GM18520 (cell line): ENCODE data around the gene EIF4G3.
"Not testable (repeated sequence)": the region's sequence is repeated elsewhere in the genome, so short reads cannot be mapped to it uniquely, and the experiment has no call there.

Experiments used
- ATAC-seq: cut with Tn5 transposase; IDR thresholded peaks from one replicate; pipeline ENCODE4 v1.9.1; 2021; ENCODE audit not compliant: unreplicated experiment

The EIF4G3 gene

DNA sequence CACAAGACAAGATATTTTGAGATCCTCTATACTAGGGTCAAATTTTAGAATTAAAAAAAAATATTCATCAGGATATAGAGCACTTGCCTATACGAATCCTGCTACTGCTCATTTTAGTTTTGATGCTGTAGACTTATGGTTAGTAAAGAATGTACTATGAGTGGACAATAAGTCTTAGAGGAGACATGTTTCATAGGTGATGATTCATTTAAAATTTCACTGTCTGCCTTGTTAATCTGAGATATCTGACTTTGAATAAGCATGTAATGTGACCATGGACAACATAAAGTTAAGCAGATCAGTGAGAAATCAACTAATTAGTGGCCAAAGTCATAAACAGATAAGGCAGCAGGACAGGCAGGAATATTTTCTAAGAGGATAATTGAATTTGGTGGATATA, 282.8 kb downstream of the EIF4G3 start:
- no peak for ATAC-seq

DNA sequence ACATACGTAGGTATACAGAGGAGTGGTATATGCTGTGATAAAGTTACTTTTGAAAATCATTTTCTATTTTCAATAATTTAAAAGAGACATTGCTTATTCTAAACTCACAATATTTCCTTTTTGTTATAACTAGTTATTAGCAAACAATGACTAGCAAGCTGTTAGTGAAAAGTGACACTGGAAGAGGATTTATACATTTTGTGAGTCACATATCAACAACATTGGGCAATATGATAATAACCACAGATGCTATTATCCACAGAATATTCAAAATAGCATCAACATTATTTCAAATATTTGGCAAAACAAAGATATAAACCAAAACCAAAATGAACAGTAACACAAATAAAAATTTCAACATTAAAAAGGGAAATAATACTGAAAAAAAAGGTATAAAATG, 285.6 kb downstream of the EIF4G3 start:
- ATAC-seq, result no peak

- no peak for ATAC-seq
These were observed 289.5 kb downstream of the EIF4G3 start for GRCh38 chr1:20887246-20887645.

GRCh38 chr1:20885121-20885520, 291.6 kb downstream of the EIF4G3 start:
- ATAC-seq, result no peak

DNA sequence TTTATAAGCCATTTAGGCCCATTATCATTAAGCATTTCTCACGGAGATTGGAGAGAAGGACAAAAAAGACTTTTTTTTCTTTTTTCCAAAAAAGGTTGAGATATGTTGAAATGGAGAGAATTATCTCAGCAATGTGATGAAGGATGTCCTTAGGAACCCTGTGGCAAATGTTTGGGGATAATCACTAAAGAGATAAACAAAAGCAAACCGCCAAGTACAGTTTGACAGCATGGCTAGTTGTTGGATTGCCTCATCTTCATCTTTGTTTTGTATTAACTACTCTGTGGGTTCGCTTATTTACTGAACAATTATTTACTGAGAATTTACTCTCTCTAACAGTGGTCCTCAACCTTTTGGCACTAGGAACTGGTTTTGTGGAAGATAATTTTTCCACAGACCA, 292.2 kb downstream of the EIF4G3 start:
- no peak for ATAC-seq

DNA sequence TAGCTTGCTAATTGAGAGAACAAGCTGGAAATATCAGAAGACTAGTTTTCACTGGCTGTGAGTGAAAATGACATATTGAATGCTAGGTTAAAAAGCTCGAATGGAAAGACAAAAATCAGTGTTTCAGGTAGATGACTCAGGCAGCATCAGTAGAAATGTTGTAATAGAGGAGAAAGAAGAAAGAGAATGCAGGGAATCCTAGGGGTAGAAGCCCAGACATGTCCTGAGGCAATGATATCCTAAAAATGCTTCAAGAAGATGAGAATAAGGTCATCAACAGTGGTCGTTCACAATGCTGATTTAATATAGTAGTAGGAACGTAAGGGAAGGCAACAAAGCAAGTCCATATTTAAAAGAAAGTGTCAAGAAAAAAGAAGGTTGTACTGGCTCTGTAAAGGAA, 292.9 kb downstream of the EIF4G3 start:
- no peak for ATAC-seq

- no peak for ATAC-seq
These were observed 293.9 kb downstream of the EIF4G3 start for GRCh38 chr1:20882837-20883236.

DNA sequence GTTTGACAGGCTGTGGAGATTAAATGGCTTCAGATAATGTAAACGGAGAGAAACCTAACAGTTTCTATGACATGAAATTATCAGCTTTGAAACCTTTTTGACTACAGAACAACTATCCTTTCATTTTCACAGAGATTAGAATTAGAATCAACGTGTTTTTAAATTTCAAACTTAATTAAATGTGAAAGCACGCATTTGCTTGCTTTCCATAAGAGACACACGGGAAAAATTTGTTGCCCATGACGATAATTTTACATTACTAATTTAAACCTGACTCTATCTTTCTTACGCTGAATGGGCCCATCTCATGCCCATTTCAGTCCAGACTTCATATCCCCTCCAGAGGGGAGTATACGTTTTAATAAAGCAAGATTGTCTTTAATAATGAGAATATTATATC, 297.9 kb downstream of the EIF4G3 start:
- ATAC-seq, result no peak

GRCh38 chr1:20875198-20875973, 301.3 kb downstream of the EIF4G3 start:
- ATAC-seq, result no peak

GRCh38 chr1:20873311-20873710, 303.4 kb downstream of the EIF4G3 start:
- ATAC-seq, result no peak

DNA sequence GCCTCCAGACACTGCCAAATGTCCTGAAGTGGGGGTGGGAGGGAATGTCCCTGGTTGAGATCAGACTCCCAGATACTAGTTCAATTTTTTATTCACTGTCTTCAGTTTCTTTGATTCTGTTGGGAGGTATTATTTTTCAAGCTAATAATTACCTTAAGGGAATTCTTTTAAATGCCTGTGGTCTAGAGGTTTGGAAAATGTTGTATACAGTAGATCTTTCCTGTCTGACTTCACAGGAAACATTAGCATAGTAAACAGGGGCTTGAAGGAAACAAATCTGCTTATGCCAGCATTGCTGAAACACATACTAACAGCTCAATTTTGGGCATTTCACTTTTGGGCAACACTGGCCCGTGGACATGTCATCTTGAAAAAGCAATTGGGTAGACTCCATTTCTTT, 305.3 kb downstream of the EIF4G3 start:
- no peak for ATAC-seq

- ATAC-seq, result no peak
These were observed 306.0 kb downstream of the EIF4G3 start for GRCh38 chr1:20870718-20871117.

GRCh38 chr1:20868263-20868662, 308.4 kb downstream of the EIF4G3 start:
- ATAC-seq, result no peak

DNA sequence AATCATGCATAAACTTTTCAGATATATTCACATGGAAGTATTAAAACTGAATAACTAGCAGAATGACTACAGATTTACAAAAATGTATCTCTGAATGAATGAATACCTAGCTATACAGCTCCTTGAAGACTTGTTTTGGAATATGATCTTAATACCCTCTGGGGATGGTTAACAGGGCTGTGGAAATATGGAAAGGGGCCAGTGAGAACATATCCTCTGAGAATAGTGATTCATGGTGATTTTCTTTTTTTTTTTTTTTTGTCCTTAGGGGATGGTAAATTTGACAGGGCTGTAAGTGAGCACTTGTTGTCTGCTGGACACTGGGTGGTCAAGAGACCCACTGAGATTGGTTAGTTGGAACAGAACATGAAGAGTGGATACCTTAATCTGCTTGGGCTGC, 308.9 kb downstream of the EIF4G3 start:
- no peak for ATAC-seq

GRCh38 chr1:20867062-20867461, 309.6 kb downstream of the EIF4G3 start:
- ATAC-seq, result no peak

DNA sequence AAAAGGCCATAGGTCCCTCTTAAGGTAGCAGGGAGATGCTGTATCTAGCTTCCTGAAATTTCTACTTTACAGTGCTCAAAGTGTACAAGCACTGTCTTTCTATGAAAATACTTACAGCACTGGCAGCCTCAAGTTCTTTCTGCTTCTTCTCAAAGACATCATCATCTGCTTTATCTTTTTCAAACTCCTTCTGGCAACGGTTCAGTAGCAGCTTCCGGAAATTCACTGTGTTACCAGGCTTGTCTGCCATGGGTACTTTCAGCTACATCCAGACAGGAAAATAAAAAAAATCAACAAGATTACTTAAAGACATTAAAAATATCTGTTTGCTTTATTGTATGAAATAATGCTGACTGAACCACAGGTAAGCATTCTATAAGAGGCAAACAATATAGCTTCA, 311.7 kb downstream of the EIF4G3 start:
- no peak for ATAC-seq

GRCh38 chr1:20854529-20854928, 322.2 kb downstream of the EIF4G3 start:
- no peak for ATAC-seq

DNA sequence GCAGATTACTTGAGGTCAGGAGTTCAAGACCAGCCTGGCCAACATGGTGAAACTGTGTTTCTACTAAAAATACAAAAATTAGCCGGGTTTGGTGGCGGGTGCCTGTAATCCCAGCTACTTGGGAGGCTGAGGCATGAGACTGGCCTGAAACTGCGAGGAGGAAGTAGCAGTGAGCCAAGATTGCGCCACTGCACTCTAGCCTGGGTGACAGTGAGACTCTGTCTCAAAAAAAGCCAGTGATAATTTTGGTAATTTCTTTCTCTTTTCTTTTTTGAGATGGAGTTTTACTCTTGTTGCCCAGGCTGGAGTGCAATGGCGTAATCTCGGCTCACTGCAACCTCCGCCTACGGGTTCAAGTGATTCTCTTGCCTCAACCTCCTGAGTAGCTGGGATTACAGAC, 324.9 kb downstream of the EIF4G3 start:
- ATAC-seq, result not testable (repeated sequence)

- ATAC-seq, result no peak
These were observed 326.7 kb downstream of the EIF4G3 start for GRCh38 chr1:20850021-20850420.

DNA sequence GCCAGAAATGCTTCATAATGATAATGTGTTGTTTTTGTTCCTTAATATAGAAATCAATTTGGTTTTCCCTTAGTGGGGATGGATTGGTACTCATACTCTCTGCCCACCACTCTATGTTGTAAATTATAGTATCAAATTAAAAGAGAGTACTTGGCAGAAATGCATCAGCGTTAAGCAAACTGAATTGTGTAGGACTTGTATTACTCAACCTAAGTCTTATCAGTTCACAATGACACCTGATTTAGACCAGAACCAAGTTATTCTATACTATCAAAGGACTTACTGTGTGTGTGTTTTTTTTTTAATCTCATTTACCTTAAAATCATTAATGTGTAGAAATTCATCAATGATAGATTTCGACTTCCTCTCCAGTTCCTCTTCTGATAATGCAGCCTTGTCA, 327.6 kb downstream of the EIF4G3 start:
- ATAC-seq, result no peak

GRCh38 chr1:20848162-20848561, 328.5 kb downstream of the EIF4G3 start:
- ATAC-seq, result no peak

DNA sequence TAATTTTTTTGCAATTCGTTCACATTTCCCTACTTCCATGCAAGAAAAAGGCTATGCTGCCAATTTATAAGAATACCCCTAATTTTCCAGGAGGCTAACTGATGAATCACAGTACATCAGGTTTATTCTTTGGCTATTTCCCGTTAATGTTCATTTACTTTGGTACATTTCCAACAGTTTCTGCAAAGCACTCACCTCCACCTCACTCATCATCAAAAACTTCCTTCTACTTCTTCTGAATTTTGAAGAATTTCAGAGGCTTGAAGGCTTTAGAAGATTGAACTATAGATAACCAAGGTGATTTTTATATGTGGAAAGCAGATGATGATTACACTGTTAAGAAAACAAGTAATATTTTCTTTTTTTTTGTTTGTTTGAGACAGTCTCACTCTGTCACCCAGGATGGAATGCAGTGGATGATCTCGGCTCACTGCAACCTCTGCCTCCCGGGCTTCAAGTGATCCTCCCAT, 329.1 kb downstream of the EIF4G3 start:
- ATAC-seq, result no peak
